ENCODE measurements around the gene PRKCB. TPM values are rescaled to one million over a fixed set of nuclear protein-coding genes. Genes with fewer than 3 reads are reported as not detected.

PRKCB gene
- total RNA-seq, 1 donor from 2014 or later = 0.69 TPM

DNA sequence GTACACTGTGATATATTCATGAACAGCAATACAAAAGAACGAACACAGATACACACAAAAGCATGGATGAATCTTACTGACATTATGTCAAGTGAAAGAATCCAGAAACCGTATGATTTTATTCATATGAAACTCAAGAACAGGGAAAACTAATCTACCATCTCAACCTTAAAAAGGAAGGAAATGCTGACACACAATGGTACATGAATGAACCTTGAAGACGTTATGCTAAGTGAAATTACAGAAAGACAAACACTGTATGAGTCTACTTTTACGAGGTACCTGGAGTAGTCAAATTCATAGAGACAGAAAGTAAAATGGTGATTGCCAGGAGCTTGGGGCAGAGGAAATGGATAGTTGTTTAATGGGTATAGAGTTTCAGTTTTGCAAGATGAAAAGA lies 8.7 kb upstream of the PRKCB start:
- no peak for DNase-seq
- Mint-ChIP-seq H3K27ac (ENCODE audit: unreplicated experiment) (no peak overlapping the region), H3K27me3 (ENCODE audit: unreplicated experiment) (peaks cover 4% of the 10 kb centered on the region), H3K4me1 (ENCODE audit: low read depth, unreplicated experiment) (no peaks in the 10 kb centered on the region), H3K9me3 (ENCODE audit: unreplicated experiment) (peaks cover 1% of the 10 kb centered on the region), H3K36me3 (ENCODE audit: unreplicated experiment) (peaks cover 11% of the 10 kb centered on the region), H3K4me3 (ENCODE audit: unreplicated experiment) (no peak overlapping the region)
- no peak for TF ChIP-seq CTCF (IDR thresholded peaks at IDR 0.05; ENCODE audit: partially characterized antibody, unreplicated experiment)

- peaks cover 10% of the 10 kb centered on the region for H3K36me3 Mint-ChIP-seq (ENCODE audit: unreplicated experiment)
- H3K4me3 Mint-ChIP-seq (ENCODE audit: unreplicated experiment) = no peak overlapping the region
- peaks cover 6% of the 10 kb centered on the region for H3K27me3 Mint-ChIP-seq (ENCODE audit: unreplicated experiment)
- H3K9me3 Mint-ChIP-seq (ENCODE audit: unreplicated experiment) = peaks cover 4% of the 10 kb centered on the region
- no peaks in the 10 kb centered on the region for H3K4me1 Mint-ChIP-seq (ENCODE audit: low read depth, unreplicated experiment)
- H3K27ac Mint-ChIP-seq (ENCODE audit: unreplicated experiment) = no peak overlapping the region
- DNase-seq = no peak
- no peak for TF ChIP-seq CTCF (IDR thresholded peaks at IDR 0.05; ENCODE audit: partially characterized antibody, unreplicated experiment)
These were observed 6.3 kb upstream of the PRKCB start for GRCh38 chr16:23829454-23829853.

DNA sequence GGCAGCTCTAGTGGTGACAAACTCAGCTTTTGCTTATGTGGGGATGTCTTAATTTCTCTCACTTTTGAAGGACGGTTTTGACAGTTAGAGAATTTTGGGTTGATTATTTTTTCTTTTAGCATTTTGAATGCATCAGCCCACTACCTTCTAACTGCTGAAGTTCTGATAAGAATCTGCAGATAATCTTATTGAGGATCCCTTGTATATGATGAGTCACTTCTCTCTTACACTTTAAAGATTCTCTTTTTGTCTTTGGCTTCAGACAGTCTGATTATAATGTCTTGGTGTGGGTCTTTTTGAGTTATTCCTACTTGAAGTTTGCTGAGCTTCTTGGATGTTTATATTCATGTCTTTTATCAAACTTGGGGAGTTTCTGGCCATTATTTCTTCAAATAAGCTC lies 5.5 kb upstream of the PRKCB start:
- no peak for DNase-seq
- no peak for TF ChIP-seq CTCF (IDR thresholded peaks at IDR 0.05; ENCODE audit: partially characterized antibody, unreplicated experiment)
- peaks cover 9% of the 10 kb centered on the region for H3K27me3 Mint-ChIP-seq (ENCODE audit: unreplicated experiment)
- H3K36me3 Mint-ChIP-seq (ENCODE audit: unreplicated experiment) = peaks cover 7% of the 10 kb centered on the region
- no peak overlapping the region for H3K4me3 Mint-ChIP-seq (ENCODE audit: unreplicated experiment)
- no peak overlapping the region for H3K27ac Mint-ChIP-seq (ENCODE audit: unreplicated experiment)
- H3K9me3 Mint-ChIP-seq (ENCODE audit: unreplicated experiment) = peaks cover 7% of the 10 kb centered on the region
- H3K4me1 Mint-ChIP-seq (ENCODE audit: low read depth, unreplicated experiment) = peaks cover 5% of the 10 kb centered on the region

DNA sequence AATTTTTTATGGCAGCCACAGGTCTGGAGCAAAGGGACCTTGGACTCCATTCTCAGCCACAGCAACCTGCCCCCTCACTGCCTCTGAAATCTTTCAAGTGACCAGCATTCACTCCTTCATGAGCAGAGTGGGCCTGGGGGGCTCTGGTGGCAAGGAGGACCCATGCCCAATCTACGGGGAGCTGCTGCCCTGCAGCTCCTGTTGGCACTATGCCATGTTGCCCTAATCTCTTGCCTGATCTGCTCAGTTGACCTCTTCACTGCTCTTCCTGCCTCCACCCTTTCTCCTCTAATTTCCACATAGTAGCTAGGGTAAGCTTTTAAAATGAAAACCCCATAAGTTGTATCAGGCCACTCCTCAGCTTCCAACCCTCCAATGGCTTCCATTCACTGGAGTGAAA lies 2.9 kb upstream of the PRKCB start:
- H3K36me3 Mint-ChIP-seq (ENCODE audit: unreplicated experiment) = peaks cover 7% of the 10 kb centered on the region
- TF ChIP-seq CTCF (IDR thresholded peaks at IDR 0.05; ENCODE audit: partially characterized antibody, unreplicated experiment) = no peak
- no peak for DNase-seq
- peaks cover 14% of the 10 kb centered on the region for H3K27me3 Mint-ChIP-seq (ENCODE audit: unreplicated experiment)
- H3K4me1 Mint-ChIP-seq (ENCODE audit: low read depth, unreplicated experiment) = peaks cover 5% of the 10 kb centered on the region
- H3K9me3 Mint-ChIP-seq (ENCODE audit: unreplicated experiment) = peaks cover 7% of the 10 kb centered on the region
- H3K4me3 Mint-ChIP-seq (ENCODE audit: unreplicated experiment) = no peak overlapping the region
- H3K27ac Mint-ChIP-seq (ENCODE audit: unreplicated experiment) = no peak overlapping the region

- Mint-ChIP-seq H3K4me3 (ENCODE audit: unreplicated experiment) (no peak overlapping the region), H3K27me3 (ENCODE audit: unreplicated experiment) (peaks cover 14% of the 10 kb centered on the region), H3K27ac (ENCODE audit: unreplicated experiment) (no peak overlapping the region), H3K36me3 (ENCODE audit: unreplicated experiment) (peaks cover 4% of the 10 kb centered on the region), H3K9me3 (ENCODE audit: unreplicated experiment) (peaks cover 7% of the 10 kb centered on the region), H3K4me1 (ENCODE audit: low read depth, unreplicated experiment) (peaks cover 5% of the 10 kb centered on the region)
- no peak for TF ChIP-seq CTCF (IDR thresholded peaks at IDR 0.05; ENCODE audit: partially characterized antibody, unreplicated experiment)
- no peak for DNase-seq
These were observed 2.3 kb upstream of the PRKCB start for GRCh38 chr16:23833504-23833903.
